Ishikawa (cell line): ENCODE data around the gene ATP2B2.

Experiments used
- CEBPB ChIP-seq: IDR thresholded peaks from 2 replicates; pipeline ENCODE4 v1.6.1; 2012
- CREB1 ChIP-seq: IDR thresholded peaks from 2 replicates; pipeline ENCODE4 v1.6.1; 2012; ENCODE audit warnings: low read depth
- EGR1 ChIP-seq: IDR thresholded peaks from 2 replicates; pipeline ENCODE4 v1.6.1; 2012
- EP300 ChIP-seq: IDR thresholded peaks from 2 replicates; pipeline ENCODE4 v1.6.1; 2012; ENCODE audit warnings: borderline replicate concordance
- YY1 ChIP-seq: IDR thresholded peaks from 2 replicates; pipeline ENCODE4 v1.6.1; 2012; ENCODE audit warnings: low read depth
- ZBTB7A ChIP-seq: IDR thresholded peaks from 2 replicates; pipeline ENCODE4 v1.6.1; 2012; ENCODE audit warnings: low read depth
- TF ChIP-seq, protein P1 (sequence below): IDR thresholded peaks from 2 replicates; pipeline ENCODE4 v1.6.1; 2012
- TF ChIP-seq, protein P2 (sequence below): IDR thresholded peaks from 2 replicates; pipeline ENCODE4 v1.6.1; 2012; ENCODE audit warnings: low read depth, mild to moderate bottlenecking

DNA sequence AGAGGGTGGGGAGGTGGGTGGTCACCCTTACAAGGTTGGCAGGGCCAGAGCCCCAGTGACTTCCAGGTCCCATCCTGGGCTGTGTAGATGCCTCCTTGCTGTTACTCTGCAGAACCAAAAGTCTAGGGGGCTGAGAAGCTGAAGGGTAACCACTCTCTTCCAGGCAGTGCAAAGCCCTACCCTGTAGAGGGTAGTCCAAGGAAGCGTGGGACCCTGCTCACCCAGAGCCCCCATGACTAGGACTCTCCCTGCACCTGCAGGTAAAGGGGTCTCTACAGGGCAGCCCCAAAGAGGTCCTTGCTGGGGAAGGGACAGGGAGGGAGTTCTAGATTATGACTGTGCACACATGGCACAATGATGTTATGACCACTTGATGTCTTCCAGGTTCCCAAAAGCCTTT lies 226.9 kb downstream of the ATP2B2 start:
- no peak for TF ChIP-seq EGR1
- TF ChIP-seq YY1, result no peak
- no peak for TF ChIP-seq CEBPB
- TF ChIP-seq ZBTB7A, result no peak
- TF ChIP-seq CREB1, result no peak
- TF ChIP-seq, protein P1, sequence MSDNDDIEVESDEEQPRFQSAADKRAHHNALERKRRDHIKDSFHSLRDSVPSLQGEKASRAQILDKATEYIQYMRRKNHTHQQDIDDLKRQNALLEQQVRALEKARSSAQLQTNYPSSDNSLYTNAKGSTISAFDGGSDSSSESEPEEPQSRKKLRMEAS, result no peak
- TF ChIP-seq, protein P2, sequence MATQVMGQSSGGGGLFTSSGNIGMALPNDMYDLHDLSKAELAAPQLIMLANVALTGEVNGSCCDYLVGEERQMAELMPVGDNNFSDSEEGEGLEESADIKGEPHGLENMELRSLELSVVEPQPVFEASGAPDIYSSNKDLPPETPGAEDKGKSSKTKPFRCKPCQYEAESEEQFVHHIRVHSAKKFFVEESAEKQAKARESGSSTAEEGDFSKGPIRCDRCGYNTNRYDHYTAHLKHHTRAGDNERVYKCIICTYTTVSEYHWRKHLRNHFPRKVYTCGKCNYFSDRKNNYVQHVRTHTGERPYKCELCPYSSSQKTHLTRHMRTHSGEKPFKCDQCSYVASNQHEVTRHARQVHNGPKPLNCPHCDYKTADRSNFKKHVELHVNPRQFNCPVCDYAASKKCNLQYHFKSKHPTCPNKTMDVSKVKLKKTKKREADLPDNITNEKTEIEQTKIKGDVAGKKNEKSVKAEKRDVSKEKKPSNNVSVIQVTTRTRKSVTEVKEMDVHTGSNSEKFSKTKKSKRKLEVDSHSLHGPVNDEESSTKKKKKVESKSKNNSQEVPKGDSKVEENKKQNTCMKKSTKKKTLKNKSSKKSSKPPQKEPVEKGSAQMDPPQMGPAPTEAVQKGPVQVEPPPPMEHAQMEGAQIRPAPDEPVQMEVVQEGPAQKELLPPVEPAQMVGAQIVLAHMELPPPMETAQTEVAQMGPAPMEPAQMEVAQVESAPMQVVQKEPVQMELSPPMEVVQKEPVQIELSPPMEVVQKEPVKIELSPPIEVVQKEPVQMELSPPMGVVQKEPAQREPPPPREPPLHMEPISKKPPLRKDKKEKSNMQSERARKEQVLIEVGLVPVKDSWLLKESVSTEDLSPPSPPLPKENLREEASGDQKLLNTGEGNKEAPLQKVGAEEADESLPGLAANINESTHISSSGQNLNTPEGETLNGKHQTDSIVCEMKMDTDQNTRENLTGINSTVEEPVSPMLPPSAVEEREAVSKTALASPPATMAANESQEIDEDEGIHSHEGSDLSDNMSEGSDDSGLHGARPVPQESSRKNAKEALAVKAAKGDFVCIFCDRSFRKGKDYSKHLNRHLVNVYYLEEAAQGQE, result no peak
- TF ChIP-seq EP300, result no peak
